22Rv1 (cell line): ENCODE results near the gene RPL27.

Experiments used
- ZFX ChIP-seq: fragments of 450-650 bp; IDR thresholded peaks from 2 replicates; pipeline ENCODE4 v1.6.1; 2017; ENCODE audit warnings: antibody characterized with exemption, borderline replicate concordance
- TF ChIP-seq, protein P1 (sequence below): fragments of 450-650 bp; IDR thresholded peaks from 2 replicates; pipeline ENCODE4 v1.5.1; 2017; ENCODE audit warnings: mild to moderate bottlenecking

DNA sequence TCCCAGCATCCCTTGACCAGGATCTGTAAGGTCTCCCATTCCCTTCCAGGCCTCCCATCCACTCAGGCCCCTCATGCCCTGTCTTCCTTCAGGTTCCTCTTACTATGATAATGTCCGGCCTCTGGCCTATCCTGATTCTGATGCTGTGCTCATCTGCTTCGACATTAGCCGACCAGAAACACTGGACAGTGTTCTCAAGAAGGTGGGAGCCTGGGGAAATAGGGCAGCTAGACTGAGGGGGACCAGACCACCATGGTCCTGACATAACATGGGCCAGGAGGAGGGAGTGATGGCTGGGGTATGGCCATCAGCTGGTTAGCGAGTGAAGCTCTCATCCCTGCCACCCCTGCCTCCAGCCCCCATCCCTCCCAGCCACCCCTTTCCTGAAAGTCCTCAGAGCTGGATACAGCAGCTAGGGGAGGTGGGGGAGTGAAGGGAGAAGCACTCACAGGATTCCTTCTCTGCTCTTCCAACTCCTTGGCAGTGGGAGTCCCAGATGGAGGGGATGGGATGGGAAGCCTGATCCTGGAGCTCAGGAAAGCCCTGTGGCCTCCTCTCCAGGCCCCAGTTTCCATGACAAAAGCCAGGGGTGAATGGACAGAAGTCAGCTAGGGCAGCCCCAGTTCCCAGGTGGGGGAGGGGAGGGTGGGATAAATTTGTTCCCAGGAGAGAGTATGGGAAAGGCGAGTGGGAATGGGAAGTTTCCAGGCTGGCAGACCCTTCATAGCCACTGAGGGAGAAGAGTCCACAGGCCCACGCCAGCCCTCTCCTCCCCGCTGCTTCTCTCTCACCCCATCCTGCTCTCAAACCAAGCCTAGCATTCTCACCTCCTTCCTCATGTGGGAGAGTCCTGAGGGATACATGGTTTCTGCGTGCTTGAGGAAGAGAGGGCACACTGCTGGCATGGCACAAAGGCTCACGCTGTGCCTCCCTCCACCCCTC, 29.1 kb downstream of the RPL27 start:
- TF ChIP-seq, protein P1, sequence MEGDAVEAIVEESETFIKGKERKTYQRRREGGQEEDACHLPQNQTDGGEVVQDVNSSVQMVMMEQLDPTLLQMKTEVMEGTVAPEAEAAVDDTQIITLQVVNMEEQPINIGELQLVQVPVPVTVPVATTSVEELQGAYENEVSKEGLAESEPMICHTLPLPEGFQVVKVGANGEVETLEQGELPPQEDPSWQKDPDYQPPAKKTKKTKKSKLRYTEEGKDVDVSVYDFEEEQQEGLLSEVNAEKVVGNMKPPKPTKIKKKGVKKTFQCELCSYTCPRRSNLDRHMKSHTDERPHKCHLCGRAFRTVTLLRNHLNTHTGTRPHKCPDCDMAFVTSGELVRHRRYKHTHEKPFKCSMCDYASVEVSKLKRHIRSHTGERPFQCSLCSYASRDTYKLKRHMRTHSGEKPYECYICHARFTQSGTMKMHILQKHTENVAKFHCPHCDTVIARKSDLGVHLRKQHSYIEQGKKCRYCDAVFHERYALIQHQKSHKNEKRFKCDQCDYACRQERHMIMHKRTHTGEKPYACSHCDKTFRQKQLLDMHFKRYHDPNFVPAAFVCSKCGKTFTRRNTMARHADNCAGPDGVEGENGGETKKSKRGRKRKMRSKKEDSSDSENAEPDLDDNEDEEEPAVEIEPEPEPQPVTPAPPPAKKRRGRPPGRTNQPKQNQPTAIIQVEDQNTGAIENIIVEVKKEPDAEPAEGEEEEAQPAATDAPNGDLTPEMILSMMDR, result no peak
- no peak for TF ChIP-seq ZFX
